GM12875 (cell line): ENCODE data around the gene FMO2.

ENCODE experiments used
- H3K4me3 ChIP-seq: one replicate; pipeline ENCODE4 v1.5.1; 2011; ENCODE audit warnings: low read depth, low read length, control low read depth
- CTCF ChIP-seq: IDR thresholded peaks from 2 replicates; pipeline ENCODE4 v1.5.1; 2011; ENCODE audit warnings: low read depth, mild to moderate bottlenecking, control low read depth, inconsistent platforms, low read length, moderate library complexity, borderline replicate concordance; ENCODE audit not compliant: insufficient read depth

The FMO2 gene

GRCh38 chr1:171206204-171206977 lies 21.3 kb downstream of the FMO2 start:
- no peak overlapping the region for H3K4me3 ChIP-seq
- no peak for TF ChIP-seq CTCF

GRCh38 chr1:171206978-171207355 lies 21.9 kb downstream of the FMO2 start:
- H3K4me3 ChIP-seq, result no peak overlapping the region
- no peak for TF ChIP-seq CTCF

- no peak overlapping the region for H3K4me3 ChIP-seq
- no peak for TF ChIP-seq CTCF
These were observed 22.3 kb downstream of the FMO2 start for GRCh38 chr1:171207377-171207776.

GRCh38 chr1:171210355-171210754 lies 25.3 kb downstream of the FMO2 start:
- no peak for TF ChIP-seq CTCF

GRCh38 chr1:171212607-171213351 lies 27.7 kb downstream of the FMO2 start:
- H3K4me3 ChIP-seq, result no peak overlapping the region

More at GRCh38 chr1:171210355-171210754, 25.3 kb downstream of the FMO2 start:
- H3K4me3 ChIP-seq, result no peak overlapping the region

GRCh38 chr1:171213559-171214454 lies 28.7 kb downstream of the FMO2 start:
- TF ChIP-seq CTCF, result no peak
- no peak overlapping the region for H3K4me3 ChIP-seq

More at GRCh38 chr1:171212607-171213351, 27.7 kb downstream of the FMO2 start:
- TF ChIP-seq CTCF, result no peak
